PC-3 (cell line): Measurements from ENCODE around the gene ERP44.

Source experiments
- EZH2 ChIP-seq: fragments of 300-600 bp; sonication (generic); IDR thresholded peaks from one replicate; pipeline ENCODE4 v1.6.1; 2017; ENCODE audit warnings: antibody characterized with exemption, mild to moderate bottlenecking, low read length; ENCODE audit not compliant: unreplicated experiment
- EZH2phosphoT487 ChIP-seq: fragments of 300-600 bp; sonication (generic); IDR thresholded peaks from 2 replicates; pipeline ENCODE4 v1.6.1; 2018; ENCODE audit warnings: mild to moderate bottlenecking, antibody characterized with exemption, low read length, borderline replicate concordance
- TF ChIP-seq, protein P1 (sequence below): fragments of 300-600 bp; sonication (generic); conservative IDR thresholded peaks from 2 replicates; pipeline ENCODE4 v1.5.1; 2017; ENCODE audit warnings: antibody characterized with exemption, low read depth, mild to moderate bottlenecking, low read length

DNA sequence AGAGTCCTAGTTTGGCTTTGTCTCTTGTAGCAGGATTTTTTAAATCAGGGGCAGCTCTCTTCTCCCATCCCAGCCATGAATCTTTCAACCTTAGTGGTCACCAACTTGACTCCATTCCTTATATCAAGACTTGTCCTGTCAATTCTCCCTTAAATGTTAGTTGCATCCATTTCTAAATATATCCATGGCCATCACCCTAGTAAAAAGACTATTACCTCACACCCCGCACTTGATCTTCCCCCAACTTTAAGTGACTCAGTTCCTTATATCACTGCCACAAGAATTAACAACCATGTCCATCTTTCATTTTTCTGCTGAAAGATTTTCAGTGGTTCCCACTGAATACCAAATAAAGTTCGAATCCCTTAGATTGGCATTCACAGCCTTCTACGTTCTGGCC, 125.3 kb downstream of the ERP44 start:
- TF ChIP-seq, protein P1, sequence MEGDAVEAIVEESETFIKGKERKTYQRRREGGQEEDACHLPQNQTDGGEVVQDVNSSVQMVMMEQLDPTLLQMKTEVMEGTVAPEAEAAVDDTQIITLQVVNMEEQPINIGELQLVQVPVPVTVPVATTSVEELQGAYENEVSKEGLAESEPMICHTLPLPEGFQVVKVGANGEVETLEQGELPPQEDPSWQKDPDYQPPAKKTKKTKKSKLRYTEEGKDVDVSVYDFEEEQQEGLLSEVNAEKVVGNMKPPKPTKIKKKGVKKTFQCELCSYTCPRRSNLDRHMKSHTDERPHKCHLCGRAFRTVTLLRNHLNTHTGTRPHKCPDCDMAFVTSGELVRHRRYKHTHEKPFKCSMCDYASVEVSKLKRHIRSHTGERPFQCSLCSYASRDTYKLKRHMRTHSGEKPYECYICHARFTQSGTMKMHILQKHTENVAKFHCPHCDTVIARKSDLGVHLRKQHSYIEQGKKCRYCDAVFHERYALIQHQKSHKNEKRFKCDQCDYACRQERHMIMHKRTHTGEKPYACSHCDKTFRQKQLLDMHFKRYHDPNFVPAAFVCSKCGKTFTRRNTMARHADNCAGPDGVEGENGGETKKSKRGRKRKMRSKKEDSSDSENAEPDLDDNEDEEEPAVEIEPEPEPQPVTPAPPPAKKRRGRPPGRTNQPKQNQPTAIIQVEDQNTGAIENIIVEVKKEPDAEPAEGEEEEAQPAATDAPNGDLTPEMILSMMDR: no peak
- TF ChIP-seq EZH2 (no peak), EZH2phosphoT487 (no peak)
